ENCODE results near the gene NUDT22.
"Not testable (repeated sequence)": the region's sequence is repeated elsewhere in the genome, so short reads cannot be mapped to it uniquely, and the experiment has no call there.

Gene NUDT22

GRCh38 chr11:64245401-64245796 is 19.3 kb downstream of the NUDT22 start:
- no peak for DNase-seq

GRCh38 chr11:64245797-64246620 is 19.9 kb downstream of the NUDT22 start:
- peak; percentile 86 for DNase-seq

GRCh38 chr11:64246621-64246870 is 20.5 kb downstream of the NUDT22 start:
- not testable (repeated sequence) for DNase-seq

- DNase-seq, result peak; percentile 61
Measured at GRCh38 chr11:64246871-64247728, 21.0 kb downstream of the NUDT22 start, which contains the start of gene PPP1R14B. Gene PPP1R14B, minus strand, starts transcription at chr11:64246943. Its CDS starts 270 bp downstream, at chr11:64246673.

- no peak for DNase-seq
Measured at GRCh38 chr11:64247729-64248531, 21.9 kb downstream of the NUDT22 start.

- DNase-seq, result no peak
Measured at GRCh38 chr11:64248578-64248977, 22.5 kb downstream of the NUDT22 start.

GRCh38 chr11:64249038-64249437 is 23.0 kb downstream of the NUDT22 start:
- no peak for DNase-seq

- DNase-seq, result no peak
Measured at GRCh38 chr11:64249563-64250414, 23.7 kb downstream of the NUDT22 start.

GRCh38 chr11:64250415-64251015 is 24.4 kb downstream of the NUDT22 start:
- no peak for DNase-seq

- DNase-seq, result peak; percentile 45
Measured at GRCh38 chr11:64251016-64251752, 25.1 kb downstream of the NUDT22 start, which contains the start of gene PLCB3. Gene PLCB3, plus strand, starts transcription at chr11:64251530. Its CDS starts 120 bp downstream, at chr11:64251650.

- no peak for DNase-seq
Measured at GRCh38 chr11:64251753-64252002, 25.6 kb downstream of the NUDT22 start.

GRCh38 chr11:64252003-64252872 is 26.2 kb downstream of the NUDT22 start:
- no peak for DNase-seq

GRCh38 chr11:64253043-64253442 is 27.0 kb downstream of the NUDT22 start:
- no peak for DNase-seq

- no peak for DNase-seq
Measured at GRCh38 chr11:64253481-64253880, 27.4 kb downstream of the NUDT22 start.

GRCh38 chr11:64254326-64254725 is 28.3 kb downstream of the NUDT22 start:
- no peak for DNase-seq

- no peak for DNase-seq
Measured at GRCh38 chr11:64255135-64256128, 29.4 kb downstream of the NUDT22 start.

GRCh38 chr11:64256300-64256699 is 30.2 kb downstream of the NUDT22 start:
- DNase-seq, result no peak

GRCh38 chr11:64258356-64258755 is 32.3 kb downstream of the NUDT22 start:
- DNase-seq, result no peak

Data from T1000 (cell line).